Tibial nerve (tissue), 3 donors: Measurements from ENCODE around the gene AKT2.

Experiments used
- CTCF ChIP-seq, 5 experiments: fragments of 200-600 bp in 3 of 5; fragments of 450-650 bp in 2 of 5; sonication (generic) in 3 of 5; IDR thresholded peaks; one replicate each; pipeline ENCODE4 v1.5.1; 2016 to 2019; ENCODE audit warnings: antibody characterized with exemption in 5 of 5, mild to moderate bottlenecking in 3 of 5, moderate library complexity in 2 of 5
- POLR2A ChIP-seq, 2 donors: fragments of 450-650 bp; IDR thresholded peaks; one replicate each; pipeline ENCODE4 v1.6.1; 2017; ENCODE audit warnings: antibody characterized with exemption in 2 of 2, mild to moderate bottlenecking in 2 of 2, moderate library complexity in 2 of 2

DNA sequence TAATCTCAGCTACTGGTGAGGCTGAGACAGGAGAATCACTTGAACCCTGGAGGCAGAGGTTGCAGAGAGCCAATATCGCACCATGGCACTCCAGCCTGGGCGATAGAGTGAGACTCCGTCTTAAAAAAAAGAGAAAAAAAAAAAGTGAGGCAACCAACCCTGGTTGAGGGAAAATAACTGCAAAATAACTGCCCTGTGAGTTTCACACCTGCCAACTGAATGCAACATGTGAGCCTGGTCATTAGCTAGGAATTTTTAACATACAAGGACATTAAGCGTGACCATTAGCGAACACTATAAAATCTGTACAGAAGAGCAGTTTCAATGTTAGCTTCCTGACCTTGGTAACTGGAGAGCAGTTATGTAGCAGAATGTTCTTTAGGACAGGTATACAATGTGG, 56.3 kb downstream of the AKT2 start:
- no peak for TF ChIP-seq CTCF (IDR thresholded peaks at IDR 0.05)
- no peak for TF ChIP-seq POLR2A (IDR thresholded peaks at IDR 0.05)
